NCI-H460 (cell line): Measurements from ENCODE around the gene EDAR. TPM values are rescaled to one million over a fixed set of nuclear protein-coding genes. Genes with fewer than 3 reads are reported as not detected.

ENCODE experiments used
- DNase-seq: peaks from one replicate; pipeline ENCODE4 v3.0.0-alpha.2; 2016; ENCODE audit warnings: low read depth; ENCODE audit errors: extremely low read depth
- total RNA-seq: library from RNA; depleted of rRNA; stranded (reverse); fragments of >200 nt; shearing (Covaris generic); gene quantifications from 2 replicates; pipeline ENCODE4 v1.2.3, GENCODE V29; 2014

The EDAR gene
- total RNA-seq, 1 experiment from 2014 or later, result not detected

GRCh38 chr2:108926561-108927380, 62.2 kb downstream of the EDAR start:
- no peak for DNase-seq

- no peak for DNase-seq
Measured at GRCh38 chr2:108925735-108926134, 63.3 kb downstream of the EDAR start.

DNA sequence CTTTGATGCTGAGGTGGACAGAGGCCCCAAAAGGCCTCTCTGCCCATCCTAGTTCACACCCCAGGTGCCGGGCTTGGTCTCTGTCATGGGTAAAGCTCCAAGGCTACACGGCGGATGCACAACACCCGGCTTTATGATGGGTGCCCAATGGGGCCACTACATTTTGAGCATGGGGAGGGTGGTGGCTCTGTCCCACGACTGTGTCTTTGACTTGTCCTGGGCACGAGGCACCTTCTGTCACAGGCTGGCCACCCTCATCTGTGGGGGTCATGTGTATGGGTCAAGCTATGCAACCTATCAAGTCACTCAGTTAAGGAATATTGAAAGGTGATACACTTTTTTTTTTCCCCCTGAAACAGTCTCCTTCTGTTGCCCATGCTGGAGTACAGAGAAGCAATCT, 63.7 kb downstream of the EDAR start:
- DNase-seq, result no peak

GRCh38 chr2:108924580-108925251, 64.3 kb downstream of the EDAR start:
- no peak for DNase-seq

- DNase-seq, result no peak
Measured at GRCh38 chr2:108923736-108924579, 65.1 kb downstream of the EDAR start.

DNA sequence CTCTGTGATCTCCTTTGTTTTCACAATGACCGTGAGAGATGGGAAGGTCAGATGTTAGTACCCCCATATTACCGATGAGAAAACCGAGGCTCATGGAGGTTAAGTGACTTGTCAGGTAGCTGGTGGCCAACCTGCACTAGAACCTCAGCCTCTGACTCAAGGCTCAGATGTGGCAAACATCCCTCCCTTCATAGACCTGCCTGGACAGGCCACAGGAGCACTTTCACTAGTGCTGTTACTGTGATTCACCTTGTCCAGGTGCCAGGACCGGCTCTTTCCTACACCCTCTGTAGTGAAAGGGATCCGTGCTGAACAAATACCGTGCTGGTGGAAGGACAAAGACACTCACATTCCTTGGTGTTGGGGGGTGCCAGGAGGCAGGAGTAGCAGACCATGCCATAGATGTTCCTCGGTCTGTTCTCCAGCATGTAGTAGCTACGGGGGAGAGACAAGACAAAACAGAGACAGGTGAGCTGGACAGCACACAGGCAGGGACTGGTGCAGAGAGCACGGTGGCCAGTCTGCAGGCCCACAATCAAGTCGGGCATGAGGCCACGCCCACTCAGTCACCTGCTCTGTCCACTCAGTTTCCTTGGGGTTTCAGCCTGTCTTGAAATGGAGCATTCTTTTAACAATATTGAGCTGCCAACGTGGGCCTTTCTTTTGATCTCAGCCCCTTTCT, 65.9 kb downstream of the EDAR start:
- DNase-seq, result no peak

DNA sequence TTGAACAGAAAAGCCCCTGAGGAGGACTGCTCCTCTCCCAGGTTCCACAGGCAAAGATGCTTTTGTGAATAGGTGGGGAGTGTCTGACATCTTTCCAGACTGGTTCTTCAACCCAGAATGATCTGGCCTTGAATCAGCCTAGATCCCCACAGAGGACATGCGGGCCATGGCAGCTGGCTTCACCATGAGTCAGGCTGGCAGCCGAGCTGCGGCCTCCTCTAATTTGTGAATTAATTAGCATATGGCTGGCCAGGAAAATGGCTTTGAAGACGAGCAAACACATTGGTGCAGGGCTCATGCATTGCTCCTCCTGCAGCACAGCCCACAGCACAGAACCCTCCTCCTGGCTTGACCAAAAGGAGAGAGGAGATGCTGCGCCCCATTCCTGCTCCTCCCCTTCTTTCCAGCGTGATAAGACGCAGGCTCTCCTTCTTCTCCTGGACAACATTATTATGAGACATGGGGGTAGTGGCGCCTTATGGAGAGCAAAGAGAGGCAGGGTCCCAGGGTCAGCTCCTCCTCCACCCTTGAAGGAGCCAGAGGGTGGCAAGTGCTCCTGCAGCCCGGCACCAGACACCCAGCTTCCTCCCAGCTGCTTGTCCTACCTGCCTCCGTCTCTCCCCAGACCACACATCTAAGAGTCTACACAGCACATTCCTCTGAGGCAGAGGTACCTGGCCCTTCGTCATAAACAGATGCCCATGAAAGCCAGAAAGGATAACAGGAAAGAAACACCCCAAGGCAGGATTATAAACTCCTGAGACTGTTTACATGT, 66.7 kb downstream of the EDAR start:
- DNase-seq, result no peak

- no peak for DNase-seq
Measured at GRCh38 chr2:108921096-108922030, 67.7 kb downstream of the EDAR start.

GRCh38 chr2:108920686-108921085, 68.3 kb downstream of the EDAR start:
- no peak for DNase-seq

DNA sequence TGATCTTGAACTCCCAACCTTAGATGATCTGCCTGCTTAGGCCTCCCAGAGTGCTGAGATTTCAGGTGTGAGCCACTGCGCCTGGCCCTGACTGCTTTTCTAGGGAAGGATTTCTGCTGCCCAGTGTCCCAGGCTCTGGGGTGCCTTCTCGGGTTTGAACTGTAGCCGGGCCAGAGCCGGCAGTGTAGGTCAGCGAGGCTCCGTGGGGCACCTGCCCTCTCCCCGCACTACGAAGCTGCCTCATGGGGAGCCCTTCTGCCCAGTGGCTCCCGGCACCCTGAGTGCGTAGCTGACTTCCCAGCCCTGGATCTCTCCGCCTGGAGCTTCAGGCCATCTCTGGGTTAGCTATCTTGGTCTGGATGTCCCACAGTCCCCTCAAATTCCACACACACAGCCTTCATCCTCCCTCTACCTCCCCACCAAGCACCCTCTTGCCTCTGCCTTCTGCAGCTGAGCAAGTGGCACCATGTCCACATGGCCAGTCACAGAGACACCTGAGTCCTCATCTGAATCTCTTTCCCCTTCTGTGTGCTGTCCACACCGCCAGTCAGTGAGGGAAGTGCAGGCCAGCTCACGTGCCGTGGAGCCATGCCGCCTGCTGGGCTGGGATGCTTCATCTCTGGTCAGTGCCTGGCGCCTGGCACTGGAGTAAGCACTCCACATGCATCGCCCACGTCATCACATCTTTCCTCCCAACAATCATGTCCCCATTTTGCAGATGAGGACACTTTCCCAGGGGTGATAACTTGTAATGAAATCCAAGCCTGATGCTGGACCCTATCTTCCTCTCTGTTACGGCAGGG, 69.2 kb downstream of the EDAR start:
- no peak for DNase-seq

DNA sequence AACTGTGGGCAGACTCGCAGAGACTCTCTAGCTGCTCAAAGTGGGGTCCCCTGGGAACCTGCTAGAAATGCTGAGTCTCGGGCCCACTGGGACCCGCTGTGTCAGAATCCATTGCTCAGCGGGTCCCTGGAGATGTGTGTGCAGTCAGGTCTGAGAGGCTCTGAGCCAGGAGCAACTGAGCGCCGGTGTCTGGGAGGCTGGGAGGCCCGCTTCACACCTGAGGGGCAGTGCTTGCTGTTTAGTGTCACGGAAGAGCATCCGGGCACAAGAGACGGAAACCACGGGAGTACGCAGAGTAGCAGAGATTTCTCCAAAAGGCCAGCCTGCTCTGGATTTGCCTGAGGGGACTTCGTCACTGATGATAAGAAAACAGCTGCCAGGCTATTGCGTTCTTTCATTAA, 70.1 kb downstream of the EDAR start:
- DNase-seq, result no peak

DNA sequence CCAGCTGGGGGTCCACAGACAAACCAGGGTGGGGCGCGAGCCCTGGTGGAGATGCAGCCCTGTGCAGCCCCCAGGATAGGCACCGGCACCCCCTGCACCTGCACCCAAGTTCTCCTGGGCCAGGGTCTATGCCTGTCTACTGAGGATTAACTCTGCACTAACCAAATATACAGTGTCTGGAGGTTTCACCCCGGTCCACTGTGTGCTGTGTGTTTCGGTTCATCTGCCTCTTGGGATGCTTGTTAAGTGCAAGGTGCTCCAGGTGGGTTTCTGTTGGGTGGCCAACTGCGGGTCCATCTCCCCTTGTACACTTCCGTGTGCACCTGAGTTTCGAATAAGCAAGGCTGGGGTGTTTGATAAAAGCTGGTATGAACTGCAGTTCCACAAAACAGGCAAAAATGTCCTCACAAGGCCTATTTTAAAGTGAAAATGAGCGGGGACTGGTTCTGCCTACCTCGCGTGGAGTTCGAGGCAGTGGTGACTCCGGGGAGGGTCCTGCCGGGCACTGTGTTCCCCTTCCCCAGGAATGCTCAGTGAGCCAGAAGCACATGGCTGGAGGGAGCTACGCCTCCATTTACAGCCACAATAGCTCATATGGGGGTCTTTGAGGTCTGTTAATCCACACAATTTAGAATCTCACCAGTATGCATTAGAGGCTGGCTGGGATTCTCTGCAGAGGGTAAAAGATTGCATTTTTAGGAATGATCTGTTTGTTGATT, 70.7 kb downstream of the EDAR start:
- DNase-seq, result no peak

DNA sequence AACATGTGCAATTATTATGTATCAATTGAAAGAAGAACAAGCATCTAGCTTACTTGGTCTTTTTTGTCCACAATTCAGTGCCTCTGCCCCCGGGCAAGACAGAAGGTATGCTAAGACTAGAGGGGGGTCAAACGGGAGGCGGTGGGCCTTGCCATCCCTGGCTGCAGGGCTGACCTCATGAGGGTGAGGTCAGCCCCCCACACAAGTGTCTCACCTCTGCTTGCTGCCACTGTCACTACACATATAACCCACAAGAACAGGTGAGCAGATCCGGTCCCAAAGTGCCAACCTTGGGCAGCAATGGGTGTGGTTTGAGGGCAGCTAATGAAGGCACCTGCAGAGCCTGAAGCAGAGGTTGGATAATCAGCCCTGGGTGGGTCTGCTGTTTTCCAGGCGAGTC, 71.5 kb downstream of the EDAR start:
- DNase-seq, result no peak

GRCh38 chr2:108916796-108917421, 72.1 kb downstream of the EDAR start:
- no peak for DNase-seq

DNA sequence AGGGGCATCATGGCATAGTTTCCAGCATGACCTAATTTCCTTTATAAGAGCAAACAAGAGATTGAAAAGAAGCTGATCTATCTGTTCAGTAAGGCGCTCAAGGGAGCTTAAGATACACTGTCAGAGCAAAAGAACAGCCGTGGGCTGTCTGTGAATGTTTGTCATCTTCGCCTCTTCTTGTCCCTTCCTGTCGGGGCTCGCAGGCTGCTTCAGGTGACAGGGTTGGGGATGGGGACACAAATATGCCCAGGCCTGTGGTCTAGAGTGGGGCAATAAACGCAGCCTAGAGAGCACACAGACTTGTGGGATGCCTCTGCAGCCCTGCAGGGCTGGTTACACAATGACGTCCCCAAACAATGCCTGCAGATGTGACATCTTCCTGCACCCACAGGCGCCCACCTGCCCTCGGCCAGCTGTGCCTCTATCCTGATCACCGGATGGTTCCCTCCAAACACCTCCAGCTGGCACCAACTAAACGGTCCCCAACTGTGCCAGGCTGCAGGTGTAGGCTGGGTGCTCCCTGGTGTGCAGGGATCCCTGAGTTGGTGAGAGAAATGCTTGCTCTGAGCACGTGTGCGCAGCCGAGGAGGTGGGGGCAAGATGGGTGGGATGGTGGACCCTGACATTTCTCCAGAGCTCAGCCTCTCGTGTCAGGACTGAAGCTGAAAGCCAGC, 72.8 kb downstream of the EDAR start:
- DNase-seq, result no peak

GRCh38 chr2:108912629-108912902, 76.5 kb downstream of the EDAR start:
- DNase-seq, result no peak
